ENCODE results near the gene PTPRD. TPM values are rescaled to one million over a fixed set of nuclear protein-coding genes. Genes with fewer than 3 reads are reported as not detected.

PTPRD gene
- total RNA-seq, 1 donor from 2014 or later: 15.6 TPM

GRCh38 chr9:8384091-8384490 is 2228.7 kb downstream of the PTPRD start:
- TF ChIP-seq, protein P1, sequence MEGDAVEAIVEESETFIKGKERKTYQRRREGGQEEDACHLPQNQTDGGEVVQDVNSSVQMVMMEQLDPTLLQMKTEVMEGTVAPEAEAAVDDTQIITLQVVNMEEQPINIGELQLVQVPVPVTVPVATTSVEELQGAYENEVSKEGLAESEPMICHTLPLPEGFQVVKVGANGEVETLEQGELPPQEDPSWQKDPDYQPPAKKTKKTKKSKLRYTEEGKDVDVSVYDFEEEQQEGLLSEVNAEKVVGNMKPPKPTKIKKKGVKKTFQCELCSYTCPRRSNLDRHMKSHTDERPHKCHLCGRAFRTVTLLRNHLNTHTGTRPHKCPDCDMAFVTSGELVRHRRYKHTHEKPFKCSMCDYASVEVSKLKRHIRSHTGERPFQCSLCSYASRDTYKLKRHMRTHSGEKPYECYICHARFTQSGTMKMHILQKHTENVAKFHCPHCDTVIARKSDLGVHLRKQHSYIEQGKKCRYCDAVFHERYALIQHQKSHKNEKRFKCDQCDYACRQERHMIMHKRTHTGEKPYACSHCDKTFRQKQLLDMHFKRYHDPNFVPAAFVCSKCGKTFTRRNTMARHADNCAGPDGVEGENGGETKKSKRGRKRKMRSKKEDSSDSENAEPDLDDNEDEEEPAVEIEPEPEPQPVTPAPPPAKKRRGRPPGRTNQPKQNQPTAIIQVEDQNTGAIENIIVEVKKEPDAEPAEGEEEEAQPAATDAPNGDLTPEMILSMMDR (IDR thresholded peaks at IDR 0.05; ENCODE audit: borderline replicate concordance): no peak
- Histone ChIP-seq H3K36me3 (no peaks in the 10 kb centered on the region), H3K27ac (replicated peaks) (no peak overlapping the region), H3K27me3 (ENCODE audit: low read depth) (no peaks in the 10 kb centered on the region), H3K9me3 (replicated peaks) (no peaks in the 10 kb centered on the region), H3K4me3 (no peak overlapping the region), H3K4me1 (no peaks in the 10 kb centered on the region)
- intact Hi-C loops (cut with micrococcal nuclease): no loop called here
- no peak for DNase-seq

GRCh38 chr9:8382777-8383527 is 2229.8 kb downstream of the PTPRD start:
- Histone ChIP-seq H3K36me3 (no peaks in the 10 kb centered on the region), H3K4me1 (no peaks in the 10 kb centered on the region), H3K27me3 (ENCODE audit: low read depth) (no peaks in the 10 kb centered on the region), H3K4me3 (no peak overlapping the region), H3K27ac (replicated peaks) (no peak overlapping the region), H3K9me3 (replicated peaks) (no peaks in the 10 kb centered on the region)
- intact Hi-C loops (cut with micrococcal nuclease): no loop called here
- TF ChIP-seq, protein P1 (IDR thresholded peaks at IDR 0.05; ENCODE audit: borderline replicate concordance): no peak
- no peak for DNase-seq

DNA sequence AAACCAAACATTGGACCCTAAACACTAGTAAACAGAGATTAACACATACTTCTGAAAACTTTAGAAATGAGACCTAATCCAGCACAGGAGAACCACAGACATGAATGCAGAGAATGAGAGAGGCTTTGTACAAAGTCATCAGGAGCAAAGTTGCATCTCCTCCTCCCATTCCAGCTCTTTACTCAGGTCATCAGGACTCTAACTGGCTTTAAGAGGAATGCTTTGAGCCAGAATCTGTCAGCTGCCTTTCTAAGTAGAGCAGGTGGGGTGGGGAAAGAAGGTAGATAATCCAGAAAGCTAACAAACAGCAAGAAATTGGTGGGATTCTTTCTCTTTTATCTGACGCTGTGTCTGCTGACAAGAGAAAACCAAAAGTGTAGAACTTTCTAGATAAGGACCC is 2230.5 kb downstream of the PTPRD start:
- H3K27me3 ChIP-seq (ENCODE audit: low read depth): no peaks in the 10 kb centered on the region
- H3K36me3 ChIP-seq: no peaks in the 10 kb centered on the region
- H3K27ac ChIP-seq (replicated peaks): no peak overlapping the region
- TF ChIP-seq, protein P1 (IDR thresholded peaks at IDR 0.05; ENCODE audit: borderline replicate concordance): no peak
- no peaks in the 10 kb centered on the region for H3K4me1 ChIP-seq
- H3K9me3 ChIP-seq (replicated peaks): no peaks in the 10 kb centered on the region
- intact Hi-C loops (cut with micrococcal nuclease): no loop called here
- DNase-seq: no peak
- H3K4me3 ChIP-seq: no peak overlapping the region

GRCh38 chr9:8381601-8382000 is 2231.2 kb downstream of the PTPRD start:
- Histone ChIP-seq H3K4me1 (no peaks in the 10 kb centered on the region), H3K27ac (replicated peaks) (no peak overlapping the region), H3K36me3 (no peaks in the 10 kb centered on the region), H3K9me3 (replicated peaks) (no peaks in the 10 kb centered on the region), H3K4me3 (no peak overlapping the region), H3K27me3 (ENCODE audit: low read depth) (no peaks in the 10 kb centered on the region)
- intact Hi-C loops (cut with micrococcal nuclease): no loop called here
- TF ChIP-seq, protein P1 (IDR thresholded peaks at IDR 0.05; ENCODE audit: borderline replicate concordance): no peak
- DNase-seq: no peak

DNA sequence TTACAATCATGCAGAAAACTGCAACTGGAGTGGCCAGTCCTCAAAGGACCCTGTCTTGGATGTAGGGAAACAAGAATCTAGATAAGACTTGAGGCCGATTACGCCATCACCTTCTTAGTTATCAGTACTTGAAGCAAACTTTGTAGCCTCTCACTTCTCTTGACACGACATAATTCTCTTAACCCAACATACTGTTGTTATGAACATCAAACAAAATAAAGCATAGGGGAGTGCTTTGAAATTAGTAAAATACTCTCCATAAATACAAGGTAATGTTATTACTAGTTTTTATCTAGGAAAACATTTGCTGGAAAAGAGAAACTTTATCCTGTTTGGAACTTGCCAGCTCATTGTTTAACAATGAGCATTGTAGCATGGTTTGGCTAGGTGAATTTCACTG is 2238.3 kb downstream of the PTPRD start:
- Histone ChIP-seq H3K27ac (replicated peaks) (no peak overlapping the region), H3K9me3 (replicated peaks) (no peaks in the 10 kb centered on the region), H3K36me3 (no peaks in the 10 kb centered on the region), H3K4me1 (no peaks in the 10 kb centered on the region), H3K4me3 (no peak overlapping the region), H3K27me3 (ENCODE audit: low read depth) (no peaks in the 10 kb centered on the region)
- DNase-seq: no peak
- TF ChIP-seq, protein P1 (IDR thresholded peaks at IDR 0.05; ENCODE audit: borderline replicate concordance): no peak
- intact Hi-C loops (cut with micrococcal nuclease): no loop called here
